ENCODE results near the gene RNASEL. TPM values are rescaled to one million over a fixed set of nuclear protein-coding genes. Genes with fewer than 3 reads are reported as not detected.

RNASEL gene
- total and polyA plus RNA-seq, 2 of the 4 experiments (the other 2 are of a cell fraction), result 2.5 to 6.5 TPM

GRCh38 chr1:182560392-182560984 lies 28.6 kb downstream of the RNASEL start:
- DNase-seq (no peak), ATAC-seq (ENCODE audit: low read depth) (no peak)
- Histone ChIP-seq H3K9me1 (ENCODE audit: insufficient read depth, low read length) (no peaks in the 10 kb centered on the region), H2BK120ac (ENCODE audit: low read depth, low read length) (no peak overlapping the region), H2BK20ac (ENCODE audit: low read depth, low read length) (no peak overlapping the region), H2AK5ac (ENCODE audit: low read depth, low read length) (no peak overlapping the region), H3K27ac (ENCODE audit: insufficient read depth, low read length) (no peak overlapping the region), H3K36me3 (ENCODE audit: control insufficient read depth, insufficient read depth, low read length) (no peaks in the 10 kb centered on the region), H3K18ac (ENCODE audit: low read depth, low read length) (no peak overlapping the region), H2BK5ac (ENCODE audit: low read depth, low read length, poor library complexity, severe bottlenecking) (no peak overlapping the region), H4K20me1 (ENCODE audit: insufficient read depth, low read length) (no peaks in the 10 kb centered on the region), H3K9ac (ENCODE audit: low read depth, low read length) (no peak overlapping the region), H3K4ac (ENCODE audit: low read depth, low read length) (no peak overlapping the region), H3K14ac (replicated peaks; ENCODE audit: low read depth, low read length) (no peak overlapping the region), H3K4me1 (ENCODE audit: control insufficient read depth, insufficient read depth, low read length) (no peaks in the 10 kb centered on the region), H3K4me2 (ENCODE audit: low read depth, low read length) (no peak overlapping the region), H3K27me3 (ENCODE audit: control insufficient read depth, insufficient read depth, low read length) (peaks cover 5% of the 10 kb centered on the region), H2AFZ (replicated peaks; ENCODE audit: low read length, poor library complexity) (no peak overlapping the region), H2AK9ac (replicated peaks; ENCODE audit: low read depth, low read length, poor library complexity) (no peak overlapping the region), H3K79me1 (ENCODE audit: low read depth in 1 of 2, low read length in 2 of 2) (no peaks in the 10 kb centered on the region), H3K56ac (ENCODE audit: extremely low read depth, insufficient read depth, low read length) (no peak overlapping the region), H2BK15ac (ENCODE audit: low read depth, low read length) (no peak overlapping the region), H4K8ac (ENCODE audit: low read depth in 2 of 2, low read length in 2 of 2) (no peak overlapping the region), H3K23ac (ENCODE audit: low read depth, low read length) (no peak overlapping the region), H3K4me3 (ENCODE audit: insufficient read depth, low read depth, low read length) (no peak overlapping the region), H4K91ac (ENCODE audit: insufficient read depth, low read depth, low read length) (no peak overlapping the region), H3K9me3 (ENCODE audit: control insufficient read depth, insufficient read depth, low read length) (no peaks in the 10 kb centered on the region), H4K5ac (ENCODE audit: low read depth, low read length) (no peak overlapping the region)
- in situ Hi-C loops (cut with MboI; ENCODE audit: low sequenced_read_pairs), result no loop called here
- CTCF ChIA-PET, result no interaction called here
- dilution Hi-C loops (cut with HindIII; ENCODE audit: low sequenced_read_pairs, unreplicated experiment), result no loop called here
- WGBS, 2 experiments (ENCODE audit: extremely low coverage in 2 of 2, insufficient read length in 1 of 2), result no CpG with 5 or more reads among the region's 7 CpGs
- intact Hi-C loops (cut with micrococcal nuclease), result no loop called here
- no TSS peak for BruUV-seq (replicated peaks)
- TF ChIP-seq MXI1 (IDR thresholded peaks at IDR 0.05; ENCODE audit: borderline replicate concordance, low read depth, low read length) (no peak), MAFK (IDR thresholded peaks at IDR 0.05; ENCODE audit: low read depth, low read length) (no peak)
- POLR2A ChIA-PET (ENCODE audit: unreplicated experiment), result no interaction called here
